Dedifferentiated amniotic fluid mesenchymal stem cell (primary cell): ENCODE results near the gene BEGAIN.

Experiments
- DNase-seq: peaks from one replicate; pipeline ENCODE4 v3.0.0-alpha.2; 2016; ENCODE audit errors: extremely low spot score

Gene BEGAIN

DNA sequence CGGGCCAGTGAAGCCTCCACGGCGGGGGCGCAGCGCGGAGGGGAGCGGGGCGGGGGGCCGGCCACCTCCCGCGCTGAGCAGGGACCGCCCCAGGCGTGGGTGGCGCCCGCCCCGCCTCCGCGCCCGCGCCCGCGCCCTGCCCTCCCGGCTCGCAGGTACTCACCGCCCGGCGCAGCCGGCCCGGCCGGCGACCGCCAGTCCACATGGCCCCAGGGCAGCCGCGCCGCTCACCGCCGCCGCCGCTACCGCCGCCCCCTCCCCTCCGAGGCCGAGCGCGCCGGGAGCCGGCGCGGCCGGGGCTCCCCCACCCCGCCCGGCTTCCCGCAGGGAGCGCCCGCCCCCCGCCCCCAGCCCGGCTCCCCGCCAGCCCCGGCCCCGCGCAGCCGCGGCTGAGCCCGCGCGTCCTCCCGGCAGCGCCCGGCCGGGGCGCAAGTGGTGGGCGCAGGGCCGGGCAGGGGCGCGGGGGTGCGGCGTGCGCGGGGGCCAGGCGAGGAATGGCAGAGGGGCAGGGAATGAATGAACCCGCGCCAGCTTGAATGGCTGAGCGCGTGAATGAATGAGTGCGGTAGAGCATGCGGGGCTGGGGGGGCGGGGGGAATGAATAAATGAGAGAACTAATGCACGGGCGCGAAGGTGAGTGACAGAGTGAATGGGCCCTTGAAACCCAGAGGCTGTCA, at the start of gene BEGAIN:
Gene BEGAIN, minus strand, starts transcription at position 332 of the 677 bp plus-strand sequence. Its CDS starts 127 bp downstream, at position 205.
- DNase-seq, result no peak

DNA sequence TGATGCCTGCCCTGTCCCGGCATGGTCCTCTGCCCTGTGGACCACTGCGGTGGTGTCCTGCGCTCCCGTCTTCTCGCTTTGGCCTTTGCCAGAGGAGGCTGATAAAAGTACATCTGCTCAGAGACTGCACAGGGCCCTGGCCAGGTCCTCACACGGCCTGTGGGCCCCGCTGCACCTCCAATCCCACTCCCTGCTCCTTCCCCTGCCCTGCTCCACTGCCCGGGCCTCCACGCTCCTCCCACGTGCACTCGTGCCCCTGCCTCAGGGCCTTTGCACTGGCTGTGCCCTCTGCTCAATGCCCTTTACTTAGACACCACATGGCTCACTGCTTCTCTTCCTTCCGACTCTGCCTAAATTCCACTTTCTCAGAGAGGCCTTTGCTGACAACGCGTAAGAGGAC, 49.3 kb upstream of the BEGAIN start:
- DNase-seq, result no peak

GRCh38 chr14:100634026-100634425, 46.8 kb upstream of the BEGAIN start:
- no peak for DNase-seq

DNA sequence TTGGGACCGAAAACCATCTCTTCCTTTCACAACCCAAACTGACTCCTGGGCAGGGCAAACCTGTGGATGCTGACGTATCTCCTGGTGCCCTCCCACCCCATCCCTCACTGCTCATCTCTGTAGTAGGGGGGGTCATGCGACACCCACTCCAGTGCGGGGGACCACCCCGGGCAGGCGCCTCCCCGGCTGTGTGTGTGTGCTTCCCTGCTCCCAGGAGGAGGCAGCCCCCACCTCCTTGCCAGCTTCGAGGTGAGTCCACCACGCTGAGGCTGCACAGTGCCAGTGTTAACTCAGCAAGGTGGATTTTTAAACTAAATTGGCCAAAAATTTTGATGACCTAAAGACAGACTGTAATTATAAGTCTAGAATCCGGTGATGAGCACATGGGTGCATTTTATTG, 46.2 kb upstream of the BEGAIN start:
- no peak for DNase-seq

DNA sequence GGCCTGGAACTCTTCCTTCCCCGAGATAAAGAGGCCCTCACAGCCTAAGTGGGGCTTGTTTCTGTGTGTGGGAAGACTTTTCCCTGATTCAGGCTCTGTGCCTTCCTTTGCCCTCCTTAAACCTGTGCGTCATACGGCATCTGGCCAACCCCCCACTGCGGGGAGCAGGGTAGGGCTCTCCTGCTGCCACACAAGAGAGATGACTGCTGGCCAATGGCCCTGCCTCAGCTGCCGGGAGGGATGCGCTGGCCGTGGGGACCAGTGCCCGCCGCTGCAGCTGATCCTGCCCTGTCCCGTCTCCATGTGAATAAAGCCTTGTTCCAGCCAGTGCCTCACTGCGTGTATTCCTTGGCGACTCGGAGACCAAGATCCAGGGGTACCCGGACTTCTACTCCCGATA, 42.5 kb upstream of the BEGAIN start:
- DNase-seq, result no peak

GRCh38 chr14:100629098-100629497, 41.9 kb upstream of the BEGAIN start:
- DNase-seq, result no peak

DNA sequence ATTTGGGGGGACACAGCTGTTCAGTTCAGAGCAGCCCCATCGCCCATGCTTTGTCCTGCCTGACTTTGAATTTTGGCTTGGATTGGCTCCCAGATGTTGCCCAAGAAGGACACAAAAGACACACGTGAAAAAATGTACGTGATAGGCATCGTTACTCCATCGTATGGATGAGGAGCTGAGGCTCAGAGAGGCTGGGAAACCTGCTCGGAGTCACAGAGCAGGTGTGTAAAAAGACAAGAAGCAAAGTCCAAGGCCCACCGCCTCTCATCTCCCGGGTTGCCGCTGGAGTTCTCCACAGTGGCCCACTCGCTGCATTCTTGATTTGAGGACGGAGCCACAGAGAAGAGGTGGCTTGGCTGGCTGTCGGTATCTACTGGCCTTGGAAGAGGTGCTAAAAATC, 41.0 kb upstream of the BEGAIN start:
- no peak for DNase-seq

DNA sequence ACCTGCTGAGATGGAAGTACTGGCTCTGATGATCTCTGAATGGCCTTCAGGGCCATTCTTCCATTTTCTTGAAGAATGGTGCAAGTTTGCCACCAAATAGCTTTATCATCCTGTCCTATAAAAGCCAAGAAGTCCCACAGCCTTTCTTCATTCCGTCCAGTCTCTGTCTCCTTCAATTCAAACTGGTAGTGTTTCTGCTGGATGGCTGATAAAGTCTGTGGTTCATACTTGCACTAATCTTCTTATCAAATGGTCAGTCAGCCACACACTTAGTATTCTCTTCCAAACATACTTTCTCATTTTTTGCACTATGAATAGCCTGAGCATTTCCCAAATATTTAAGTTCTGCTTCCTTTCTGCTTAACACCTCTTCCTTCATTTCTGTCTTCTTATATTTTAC, 39.4 kb upstream of the BEGAIN start:
- no peak for DNase-seq

DNA sequence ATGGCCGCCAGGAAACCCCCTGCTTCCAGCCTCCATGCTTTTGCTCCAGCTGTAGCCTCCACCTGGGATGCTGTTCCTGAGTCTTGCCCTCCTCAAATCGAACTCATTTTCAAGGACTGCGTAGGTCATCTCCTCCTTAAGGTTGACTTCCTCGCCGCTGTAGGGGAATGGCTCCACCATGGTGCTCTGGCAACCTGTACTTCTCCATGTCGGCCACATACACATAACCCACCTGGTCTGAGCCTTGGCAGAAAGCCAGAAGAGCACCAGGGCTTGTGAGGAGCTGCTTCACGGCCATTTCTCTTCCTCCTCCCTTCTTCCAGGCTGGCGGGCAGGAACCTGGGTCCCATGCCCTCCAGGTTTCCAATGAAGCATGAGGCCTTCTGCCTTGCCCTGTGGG, 36.7 kb upstream of the BEGAIN start:
- no peak for DNase-seq

DNA sequence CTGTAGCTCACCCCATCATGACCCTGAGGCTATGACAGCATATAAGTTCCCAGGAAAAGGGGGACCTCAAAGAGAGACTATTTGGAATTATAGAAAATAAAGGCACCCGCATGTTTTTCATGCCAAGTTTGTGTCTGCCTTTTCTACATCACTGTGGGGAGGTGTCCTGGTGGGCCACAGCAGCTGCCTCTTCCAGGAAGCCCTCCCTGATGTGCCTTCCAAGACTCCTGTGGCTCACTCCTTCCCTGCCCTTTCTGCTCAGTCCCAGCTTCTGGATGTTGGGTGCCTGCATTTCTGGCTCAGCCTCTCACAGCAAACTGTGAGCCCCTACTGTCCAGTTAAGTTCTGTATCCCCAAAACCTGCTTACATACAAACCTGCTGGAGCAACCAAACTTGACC, 36.3 kb upstream of the BEGAIN start:
- DNase-seq, result no peak

- no peak for DNase-seq
Observed at GRCh38 chr14:100622708-100623485, 35.7 kb upstream of the BEGAIN start.

- DNase-seq, result no peak
Observed at GRCh38 chr14:100622224-100622623, 35.0 kb upstream of the BEGAIN start.

- DNase-seq, result no peak
Observed at GRCh38 chr14:100621806-100622205, 34.6 kb upstream of the BEGAIN start.

DNA sequence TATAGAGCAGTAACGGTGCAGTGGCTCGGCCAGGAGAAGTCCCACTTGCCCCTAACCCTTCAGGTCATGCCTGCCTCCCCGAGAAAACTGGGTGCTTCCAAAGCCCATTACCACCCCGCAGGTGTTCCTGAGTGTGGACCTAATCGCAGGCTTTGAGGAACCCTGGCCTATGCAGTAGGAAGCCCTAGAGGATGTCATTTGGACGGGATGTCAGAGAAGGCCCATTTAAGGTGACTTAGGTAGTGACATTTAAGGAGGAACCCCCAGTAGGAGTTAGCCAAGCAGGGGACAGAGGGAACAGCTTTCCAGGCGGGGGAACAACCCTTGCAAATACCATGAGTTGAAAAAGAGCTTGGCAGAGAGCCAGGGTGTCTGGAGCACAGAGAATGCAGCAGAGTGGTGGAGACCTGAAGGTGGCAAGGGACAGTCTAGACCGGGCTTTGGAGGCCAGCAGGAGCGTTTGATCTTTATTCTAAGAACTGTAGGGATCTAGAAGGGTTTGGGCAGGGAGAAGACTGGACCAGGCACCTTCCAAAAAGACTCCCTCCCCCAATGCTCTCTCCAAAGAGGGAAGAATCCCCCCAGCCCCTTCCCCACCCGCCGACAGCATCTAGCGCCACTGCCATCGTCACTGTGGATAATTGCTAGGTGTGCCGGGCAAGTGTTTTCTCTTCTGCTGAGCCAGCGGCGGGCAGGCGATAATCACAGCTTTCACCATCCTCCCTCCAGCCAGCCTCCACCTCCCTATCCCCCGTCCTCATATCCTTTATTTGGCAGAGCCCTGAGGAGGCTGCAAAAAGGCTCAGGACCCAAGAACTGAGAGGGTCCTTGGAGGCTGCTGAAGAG, 33.3 kb upstream of the BEGAIN start:
- DNase-seq, result no peak

- no peak for DNase-seq
Observed at GRCh38 chr14:100619396-100620254, 32.4 kb upstream of the BEGAIN start.

GRCh38 chr14:100618763-100619320, 31.6 kb upstream of the BEGAIN start:
- DNase-seq, result no peak

GRCh38 chr14:100618318-100618693, 31.1 kb upstream of the BEGAIN start:
- no peak for DNase-seq

DNA sequence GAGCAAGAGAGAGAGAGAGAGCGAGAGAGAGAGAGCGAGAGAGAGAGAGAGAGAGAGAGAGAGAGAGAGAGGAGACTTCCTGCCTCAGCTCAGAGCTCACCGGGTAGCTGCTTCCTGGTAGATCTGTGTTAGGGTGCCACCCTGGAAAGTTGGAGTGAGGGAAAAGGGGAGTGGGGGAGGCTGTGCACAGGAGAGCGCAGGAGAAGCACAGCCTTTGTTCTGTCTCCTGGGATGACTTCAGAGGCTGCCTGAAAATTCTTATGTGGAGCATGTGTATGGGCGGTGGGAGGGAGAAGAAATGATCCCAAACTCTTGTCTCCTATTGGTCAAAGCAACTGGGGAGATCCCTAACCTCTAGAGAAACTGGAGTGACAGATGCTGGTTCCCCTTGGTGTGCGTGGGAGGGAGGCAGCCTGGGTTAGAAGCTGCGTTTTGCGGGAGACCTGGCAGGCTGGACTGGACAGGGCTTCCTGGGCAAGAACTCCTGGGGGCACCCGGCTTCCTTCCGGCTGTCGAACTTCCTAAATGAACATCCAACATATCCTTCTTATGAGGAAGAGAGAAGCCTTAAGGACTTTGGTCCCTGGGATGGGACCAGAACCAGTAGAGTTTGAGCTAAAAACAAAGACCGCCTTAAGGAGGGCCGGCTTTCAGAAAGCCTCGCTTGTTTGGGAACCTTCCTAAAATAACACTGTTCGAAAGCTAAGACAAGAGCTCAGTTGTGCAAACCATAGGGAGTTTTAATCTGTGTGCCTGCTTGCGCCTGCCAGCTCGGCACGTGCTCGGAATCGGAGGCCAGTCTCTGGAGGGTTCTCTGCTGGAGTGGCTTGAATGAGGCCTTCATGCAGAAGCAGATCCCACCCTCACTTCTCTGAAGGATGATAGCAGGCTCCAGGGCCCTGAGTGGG, 30.4 kb upstream of the BEGAIN start:
- no peak for DNase-seq

DNA sequence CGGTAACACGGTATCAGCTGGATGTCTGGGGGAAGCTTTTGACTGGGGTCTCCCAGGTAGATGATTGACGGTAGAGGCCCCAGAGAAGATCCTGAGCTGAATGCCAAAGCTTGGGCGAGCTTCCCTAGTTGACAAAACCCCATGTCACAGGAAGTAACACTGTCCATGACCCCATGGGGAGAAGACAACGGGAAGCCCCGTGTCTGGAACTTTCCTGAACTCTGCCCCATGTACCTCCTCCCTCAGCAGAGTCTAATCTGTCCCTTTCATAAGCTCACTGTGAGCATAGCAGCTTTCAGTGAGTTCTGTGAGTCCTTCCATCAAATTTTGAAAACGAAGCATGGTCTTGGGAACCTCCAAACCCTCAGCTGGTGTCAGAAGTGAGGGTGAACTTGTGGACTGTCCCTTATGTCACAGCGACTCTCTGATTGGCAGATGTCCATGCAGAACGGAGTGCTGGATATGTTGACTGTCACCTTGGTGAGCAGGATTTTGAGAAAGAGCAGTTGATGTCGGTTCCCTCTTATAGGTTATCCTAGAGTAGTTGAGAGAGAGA, 29.7 kb upstream of the BEGAIN start:
- no peak for DNase-seq
